ENCODE results near the gene AKT1. TPM values are rescaled to one million over a fixed set of nuclear protein-coding genes. Genes with fewer than 3 reads are reported as not detected.
"Not testable (repeated sequence)": the region's sequence is repeated elsewhere in the genome, so short reads cannot be mapped to it uniquely, and the experiment has no call there.

AKT1 gene
- polyA plus RNA-seq, 1 experiment: 104 TPM

DNA sequence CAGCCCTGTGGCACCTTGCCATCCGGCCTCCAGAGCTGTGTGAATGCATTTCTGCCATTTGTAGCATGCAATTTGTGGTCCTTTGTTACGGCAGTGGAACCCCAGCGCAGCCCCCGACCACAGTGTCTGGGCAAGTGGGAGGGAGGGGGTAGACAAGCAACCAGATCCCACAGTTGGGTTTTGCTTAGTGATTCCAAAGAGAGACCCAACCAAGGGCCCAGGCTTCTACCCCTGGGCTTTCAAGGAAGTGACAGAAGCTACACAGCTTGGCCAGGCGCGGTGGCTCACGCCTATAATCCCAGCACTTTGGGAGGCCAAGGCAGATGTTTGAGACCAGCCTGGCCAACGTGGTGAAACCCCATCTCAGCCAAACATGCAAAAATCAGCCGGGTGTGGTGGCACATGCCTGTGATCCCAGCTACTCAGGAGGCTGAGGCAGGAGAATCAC lies 23.2 kb upstream of the AKT1 start:
- no peak overlapping the region for H3K4me3 ChIP-seq (ENCODE audit: low read depth, low read length)
- H3K27me3 ChIP-seq (ENCODE audit: control insufficient read depth, insufficient read depth, low read length): no peaks in the 10 kb centered on the region
- CTCF ChIA-PET: interaction anchor here (1.5 kb wide), 1 partner anchor 52 kb away, joined by 5 read pairs; no protein-coding TSS in a partner anchor
- POLR2A ChIA-PET: no interaction called here
- H3K27ac ChIP-seq (ENCODE audit: low read depth, low read length): no peak overlapping the region
- TF ChIP-seq CTCF (IDR thresholded peaks at IDR 0.05; ENCODE audit: low read depth, low read length): no peak
- peaks cover 5% of the 10 kb centered on the region for H3K9me3 ChIP-seq (ENCODE audit: control insufficient read depth, insufficient read depth, low read length)
- DNase-seq (ENCODE audit: low read depth, low spot score): no peak

GRCh38 chr14:104817930-104818713 lies 22.6 kb upstream of the AKT1 start:
- no peak for DNase-seq (ENCODE audit: low read depth, low spot score)
- Histone ChIP-seq H3K27ac (ENCODE audit: low read depth, low read length) (no peak overlapping the region), H3K27me3 (ENCODE audit: control insufficient read depth, insufficient read depth, low read length) (no peaks in the 10 kb centered on the region), H3K9me3 (ENCODE audit: control insufficient read depth, insufficient read depth, low read length) (peaks cover 5% of the 10 kb centered on the region), H3K4me3 (ENCODE audit: low read depth, low read length) (no peak overlapping the region)
- ChIA-PET CTCF (interaction anchor here (1.5 kb wide), 1 partner anchor 52 kb away, joined by 5 read pairs; no protein-coding TSS in a partner anchor), POLR2A (no interaction called here)
- TF ChIP-seq CTCF (IDR thresholded peaks at IDR 0.05; ENCODE audit: low read depth, low read length): no peak

DNA sequence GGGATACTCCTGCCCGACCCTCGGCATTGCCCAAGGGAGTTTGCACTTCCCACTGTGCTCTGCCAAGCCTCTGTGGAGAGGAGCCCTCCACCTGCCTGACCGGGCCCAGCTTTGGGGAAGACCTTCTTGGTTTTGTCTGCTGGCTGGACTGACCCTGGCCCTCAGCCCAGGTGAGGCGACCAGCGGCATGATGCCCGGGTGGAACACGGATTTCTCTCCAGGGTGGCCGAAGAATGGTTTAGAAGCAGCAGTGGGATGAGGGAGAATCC lies 21.0 kb upstream of the AKT1 start:
- peak overlapping the region; percentile 87 for H3K4me3 ChIP-seq (ENCODE audit: low read depth, low read length)
- POLR2A ChIA-PET: no interaction called here
- CTCF ChIA-PET: no interaction called here
- peaks cover 5% of the 10 kb centered on the region for H3K9me3 ChIP-seq (ENCODE audit: control insufficient read depth, insufficient read depth, low read length)
- no peak for DNase-seq (ENCODE audit: low read depth, low spot score)
- H3K27ac ChIP-seq (ENCODE audit: low read depth, low read length): no peak overlapping the region
- H3K27me3 ChIP-seq (ENCODE audit: control insufficient read depth, insufficient read depth, low read length): no peaks in the 10 kb centered on the region
- TF ChIP-seq CTCF (IDR thresholded peaks at IDR 0.05; ENCODE audit: low read depth, low read length): no peak

DNA sequence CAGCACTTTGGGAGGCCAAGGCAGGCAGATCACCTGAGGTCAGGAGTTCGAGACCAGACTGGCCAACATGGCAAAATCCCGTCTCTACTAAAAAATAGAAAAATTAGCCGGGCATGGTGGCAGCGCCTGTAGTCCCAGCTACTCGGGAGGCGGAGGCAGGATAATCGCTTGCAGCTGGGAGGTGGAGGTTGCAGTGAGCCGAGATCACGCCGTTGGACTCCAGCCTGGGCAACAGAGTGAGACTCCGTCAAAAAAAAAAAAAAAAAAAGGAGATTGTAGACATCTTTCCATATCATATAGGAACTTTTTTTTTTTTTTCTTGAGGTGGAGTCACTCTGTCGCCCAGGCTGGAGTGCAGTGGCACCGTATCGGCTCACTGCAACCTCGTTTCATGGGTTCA lies 19.2 kb upstream of the AKT1 start:
- H3K27me3 ChIP-seq (ENCODE audit: control insufficient read depth, insufficient read depth, low read length); DNase-seq (ENCODE audit: low read depth, low spot score); POLR2A ChIA-PET; H3K27ac ChIP-seq (ENCODE audit: low read depth, low read length); H3K9me3 ChIP-seq (ENCODE audit: control insufficient read depth, insufficient read depth, low read length); CTCF ChIA-PET: not testable (repeated sequence)
- H3K4me3 ChIP-seq (ENCODE audit: low read depth, low read length): peak overlapping the region; percentile 87

DNA sequence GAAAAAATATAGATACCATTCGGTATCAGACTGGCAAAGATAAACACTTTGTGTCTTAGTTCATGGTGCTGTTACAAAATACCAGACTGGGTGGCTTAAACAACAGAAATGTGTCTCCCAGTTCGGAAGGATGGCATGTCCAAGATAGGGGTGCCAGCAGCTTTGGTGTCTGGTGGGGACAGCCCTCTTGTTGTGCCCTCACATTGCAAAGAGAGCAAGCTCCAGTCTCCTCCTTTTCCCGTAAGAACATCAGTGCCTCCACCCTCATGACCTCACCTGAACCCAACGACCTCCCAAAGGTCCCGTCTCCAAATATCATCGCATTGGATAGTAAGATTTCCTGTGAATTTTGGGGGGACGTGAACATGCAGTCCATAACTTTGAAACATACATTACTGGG lies 17.7 kb upstream of the AKT1 start:
- no peak for DNase-seq (ENCODE audit: low read depth, low spot score)
- no peak for TF ChIP-seq CTCF (IDR thresholded peaks at IDR 0.05; ENCODE audit: low read depth, low read length)
- CTCF ChIA-PET: interaction anchor here (0.6 to 1.3 kb wide), 2 partner anchors 13 to 120 kb away, joined by 3 read pairs; no protein-coding TSS in a partner anchor
- H3K4me3 ChIP-seq (ENCODE audit: low read depth, low read length): no peak overlapping the region
- no peak overlapping the region for H3K27ac ChIP-seq (ENCODE audit: low read depth, low read length)
- POLR2A ChIA-PET: no interaction called here
- H3K9me3 ChIP-seq (ENCODE audit: control insufficient read depth, insufficient read depth, low read length): no peaks in the 10 kb centered on the region; the same call in none of the 2 replicates
- H3K27me3 ChIP-seq (ENCODE audit: control insufficient read depth, insufficient read depth, low read length): no peaks in the 10 kb centered on the region
